Heart left ventricle (tissue), 13 donors: ENCODE results near the gene KCNAB1.

Experiments used
- CTCF ChIP-seq, 12 donors: fragments of 200-600 bp; sonication (generic) in 4 of 12; IDR thresholded peaks; one replicate each; pipeline versions ENCODE4 v1.5.0 to v1.8.0; 2018 to 2022; ENCODE audit warnings: antibody characterized with exemption in 12 of 12, mild to moderate bottlenecking in 5 of 12
- POLR2A ChIP-seq, 2 donors: fragments of 450-650 bp; IDR thresholded peaks; one replicate each; pipeline ENCODE4 v1.6.1; 2017; ENCODE audit warnings: antibody characterized with exemption in 2 of 2, mild to moderate bottlenecking in 2 of 2, moderate library complexity in 2 of 2
- donor health status: ischemic (EF 13 %, LVEDD 7.1; RV severe dilation, severe dysfunction).
- donor health status: DM: no; HTN: yes; CAD: no.
- donor health status: DM: no; HTN: no; CAD: no.
- donor health status: ischemic (EF 25% LVEDD 6.9; RV normal size, moderate dysfunction).
- donor health status: ischemic (EF 25% LVEDD 5.7; RV mildly dilated, moderate dysfunction).
- donor health status: ischemic (EF 35%, LVEDD 5.7; RV mildly dilated, moderate dysfunction).
- donor health status: nonischemic (EF 11% LVEDD 7.7; RV severe dilation, severe dysfunction).
- donor health status: DM: yes; HTN: yes; CAD: no.
- donor health status: PGD.
- donor health status: ischemic (EF 29% LVEDD 5.4; RV normal size, mild dysfunction).
- donor health status: nonischemic (EF 23%, LVEDD 6.1; RV moderate dilation, normal function).

GRCh38 chr3:156305672-156306071, 185.3 kb downstream of the KCNAB1 start:
- TF ChIP-seq CTCF (IDR thresholded peaks at IDR 0.05) (no peak), POLR2A (IDR thresholded peaks at IDR 0.05) (no peak)
